Dendritic cell treated with granulocyte-macrophage colony-stimulating factor and Interleukin-4, amounts not matched to agents 40 ng/mL and 50 ng/mL, for 4 days (primary cell): ENCODE results near the gene TIMM9.
"Not testable (repeated sequence)": the region's sequence is repeated elsewhere in the genome, so short reads cannot be mapped to it uniquely, and the experiment has no call there.

Experiments used
- H3K27ac Mint-ChIP-seq: one replicate; pipeline ENCODE4 v1.8.0; 2022; ENCODE audit warnings: mild to moderate bottlenecking, mixed read lengths
- H3K27me3 Mint-ChIP-seq: one replicate; pipeline ENCODE4 v1.8.0; 2022; ENCODE audit warnings: mild to moderate bottlenecking, mixed read lengths
- H3K36me3 Mint-ChIP-seq: one replicate; pipeline ENCODE4 v1.8.0; 2022; ENCODE audit warnings: low read depth, mixed read lengths
- H3K4me1 Mint-ChIP-seq: one replicate; pipeline ENCODE4 v1.8.0; 2022; ENCODE audit warnings: low read depth, mixed read lengths
- H3K4me3 Mint-ChIP-seq: one replicate; pipeline ENCODE4 v1.8.0; 2022; ENCODE audit warnings: mild to moderate bottlenecking, moderate library complexity, mixed read lengths
- H3K9me3 Mint-ChIP-seq: one replicate; pipeline ENCODE4 v1.8.0; 2022; ENCODE audit warnings: mixed read lengths
- intact Hi-C: fragments of 100-400 bp; cut with micrococcal nuclease; formaldehyde crosslinking; loops from one replicate; pipeline ENCODE4 v1.15.0; 2022

TIMM9 gene

DNA sequence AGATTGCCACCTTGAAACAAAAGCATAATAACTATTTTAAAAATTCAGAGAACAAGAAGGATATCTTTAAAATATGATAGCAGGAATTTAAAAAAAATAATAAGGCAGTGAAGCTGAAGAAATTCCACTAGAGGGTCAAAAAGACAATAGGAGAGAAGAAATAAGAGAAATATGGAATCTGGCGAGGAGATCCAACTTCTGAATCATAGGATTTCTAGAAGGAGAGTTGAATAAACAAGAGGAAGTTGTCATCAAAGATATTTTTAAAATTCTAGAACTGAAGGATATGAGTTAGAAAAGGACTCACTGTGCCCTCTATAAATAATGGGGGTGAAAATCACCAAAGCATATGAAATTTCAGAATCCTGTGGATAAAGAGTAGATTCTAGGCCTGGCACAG, 58.4 kb downstream of the TIMM9 start:
- Mint-ChIP-seq H3K4me3 (no peak overlapping the region), H3K27me3 (no peaks in the 10 kb centered on the region), H3K36me3 (peaks cover 88% of the 10 kb centered on the region), H3K27ac (no peak overlapping the region), H3K4me1 (peaks cover 9% of the 10 kb centered on the region), H3K9me3 (no peaks in the 10 kb centered on the region)
- intact Hi-C loops = no loop called here

DNA sequence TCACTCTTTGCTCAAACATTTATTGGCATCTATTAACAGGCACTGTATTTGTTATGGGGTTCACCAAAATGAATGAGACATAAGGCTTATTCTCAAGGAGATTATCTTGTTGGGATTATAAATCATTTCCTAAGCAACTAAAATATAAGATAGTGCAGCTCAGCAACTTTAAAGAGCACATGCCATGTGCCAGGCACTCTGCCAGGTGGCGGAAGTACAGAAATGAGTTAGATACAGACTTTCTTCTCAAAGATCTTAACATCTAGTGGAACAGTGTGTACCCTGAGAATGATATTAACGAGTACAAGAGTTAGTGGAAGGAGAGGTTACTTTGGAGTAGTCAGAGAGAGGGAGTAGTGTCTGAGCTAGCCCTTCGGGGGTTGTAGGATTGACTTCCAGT, 60.0 kb downstream of the TIMM9 start:
- H3K4me3 Mint-ChIP-seq = no peak overlapping the region
- H3K27ac Mint-ChIP-seq = no peak overlapping the region
- H3K4me1 Mint-ChIP-seq = peaks cover 9% of the 10 kb centered on the region
- H3K27me3 Mint-ChIP-seq = no peaks in the 10 kb centered on the region
- peaks cover 87% of the 10 kb centered on the region for H3K36me3 Mint-ChIP-seq
- no peaks in the 10 kb centered on the region for H3K9me3 Mint-ChIP-seq
- intact Hi-C loops = no loop called here

GRCh38 chr14:58364316-58364715, 63.0 kb downstream of the TIMM9 start:
- intact Hi-C loops = no loop called here
- H3K4me3 Mint-ChIP-seq = no peak overlapping the region
- H3K9me3 Mint-ChIP-seq = no peaks in the 10 kb centered on the region
- H3K27me3 Mint-ChIP-seq = no peaks in the 10 kb centered on the region
- peaks cover 85% of the 10 kb centered on the region for H3K36me3 Mint-ChIP-seq
- H3K27ac Mint-ChIP-seq = peak overlapping the region; percentile 74
- H3K4me1 Mint-ChIP-seq = peaks cover 9% of the 10 kb centered on the region

- Mint-ChIP-seq H3K27me3 (no peaks in the 10 kb centered on the region), H3K36me3 (peaks cover 85% of the 10 kb centered on the region), H3K9me3 (no peaks in the 10 kb centered on the region), H3K27ac (no peak overlapping the region), H3K4me3 (no peak overlapping the region), H3K4me1 (peaks cover 9% of the 10 kb centered on the region)
- intact Hi-C loops = no loop called here
Observed at GRCh38 chr14:58362798-58363412, 64.4 kb downstream of the TIMM9 start.

DNA sequence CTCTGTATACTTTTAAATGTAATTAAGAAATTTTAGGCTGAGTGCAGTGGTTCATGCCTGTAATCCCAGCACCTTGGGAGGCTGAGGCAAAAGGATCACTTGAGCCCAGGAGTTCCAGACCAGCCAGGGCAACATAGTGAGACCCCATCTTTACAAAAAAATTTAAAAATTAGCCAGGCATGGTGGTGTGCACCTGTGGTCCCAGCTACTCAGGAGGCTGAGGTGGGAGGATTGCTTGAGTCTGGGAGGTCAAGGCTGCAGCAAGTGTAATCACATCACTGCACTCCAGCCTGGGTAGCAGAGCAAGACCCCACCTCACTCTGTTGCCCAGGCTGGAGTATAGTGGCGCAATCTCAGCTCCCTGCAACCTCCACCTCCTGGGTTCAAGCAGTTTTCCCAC, 65.1 kb downstream of the TIMM9 start:
- H3K9me3 Mint-ChIP-seq, H3K27ac Mint-ChIP-seq, H3K4me1 Mint-ChIP-seq, H3K27me3 Mint-ChIP-seq, intact Hi-C loops, H3K4me3 Mint-ChIP-seq: not testable (repeated sequence)
- peaks cover 84% of the 10 kb centered on the region for H3K36me3 Mint-ChIP-seq
